Pancreas (tissue), 10 donors: ENCODE results near the gene DOK5. TPM values are rescaled to one million over a fixed set of nuclear protein-coding genes. Genes with fewer than 3 reads are reported as not detected.

Experiments
- ATAC-seq, 4 donors: fragments of 200-7000 bp; cut with Tn5 transposase; one replicate each; pipeline versions ENCODE4 v1.8.0 to v1.9.1; 2020; ENCODE audit warnings: mild to moderate bottlenecking in 4 of 4, moderate library complexity in 4 of 4
- DNase-seq, 6 donors: peaks; one replicate each; pipeline ENCODE4 v3.0.0-alpha.2; 2020
- FAIRE-seq: peaks from 2 replicates; lab custom pipeline; 2012; peaks lifted over from hg19 to GRCh38; lab: Jason Lieb, UNC
- H3K27ac ChIP-seq, 4 donors: fragments of 200-600 bp; sonication (generic); 1 replicate in 3 of 4; 2 replicates in 1 of 4; pipeline versions ENCODE4 v1.5.0 to v1.8.0; 2020
- H3K27me3 ChIP-seq, 4 donors: fragments of 200-600 bp; one replicate each; pipeline ENCODE4 v1.8.0; 2021
- H3K36me3 ChIP-seq, 3 donors: fragments of 200-600 bp; sonication (generic) in 1 of 3; one replicate each; pipeline versions ENCODE4 v1.5.0 to v1.8.0; 2020 to 2021
- H3K4me1 ChIP-seq, 3 donors: fragments of 200-600 bp; one replicate each; pipeline ENCODE4 v1.8.0; 2021
- H3K4me3 ChIP-seq, 4 donors: fragments of 200-600 bp; sonication (generic) in 2 of 4; one replicate each; pipeline versions ENCODE4 v1.5.0 to v1.8.0; 2020 to 2021
- H3K9me3 ChIP-seq, 4 donors: fragments of 200-600 bp; one replicate each; pipeline ENCODE4 v1.8.0; 2021
- WGBS, 2 donors: extraction: QIAGEN DNeasy Blood & Tissue Kit; methylation state at CpG; one replicate each; pipeline ENCODE4 v1.1.7; 2013; 5-methylcytosine and 5-hydroxymethylcytosine counted together
- intact Hi-C, 3 donors: fragments of 100-400 bp; cut with DNase I; formaldehyde crosslinking; loops; one replicate each; pipeline versions ENCODE4 v1.11.1 to v1.14.2; 2022
- polyA plus RNA-seq, 2 donors: library from polyadenylated mRNA; stranded (reverse); fragments of 200-250 nt; gene quantifications; one replicate each; pipeline ENCODE4 v1.2.3, GENCODE V29; 2013
- total RNA-seq, 6 donors: library from RNA; stranded (reverse); fragmentation: NEBNext Ultra II Directional in 4 of 6; extraction: Animal tissue kit (Norgen Biotek cat#: 25700) in 4 of 6; gene quantifications; one replicate each; pipeline versions ENCODE4 v1.2.1 to v1.2.4, GENCODE V29; 2021 to 2023
- TF ChIP-seq, protein P1 (sequence below), 4 donors: fragments of 200-600 bp; sonication (generic) in 3 of 4; IDR thresholded peaks; one replicate each; pipeline versions ENCODE4 v1.5.0 to v1.8.0; 2021; ENCODE audit warnings: antibody characterized with exemption in 4 of 4
- donor health status: healthy with polysubstance abuse.
- donor health status: DM: no; HTN: no; CAD: no; lungs with moderate emphysema.
- donor health status: DM: no; HTN: no; CAD: no.
- donor health status: control.
- donor health status: control.
- donor health status: Bipolar disorder and iron deficiency.
- donor health status: DM: yes; HTN: yes; CAD: no.
- donor health status: DM: no; HTN: no; CAD: no.
- donor health status: DM: no; HTN: no; CAD: no.
- donor health status: DM: yes; HTN: yes; CAD: no.

DOK5 gene
- total and polyA plus RNA-seq, 8 donors, result 0.24 to 1.2 (median 0.51) TPM

DNA sequence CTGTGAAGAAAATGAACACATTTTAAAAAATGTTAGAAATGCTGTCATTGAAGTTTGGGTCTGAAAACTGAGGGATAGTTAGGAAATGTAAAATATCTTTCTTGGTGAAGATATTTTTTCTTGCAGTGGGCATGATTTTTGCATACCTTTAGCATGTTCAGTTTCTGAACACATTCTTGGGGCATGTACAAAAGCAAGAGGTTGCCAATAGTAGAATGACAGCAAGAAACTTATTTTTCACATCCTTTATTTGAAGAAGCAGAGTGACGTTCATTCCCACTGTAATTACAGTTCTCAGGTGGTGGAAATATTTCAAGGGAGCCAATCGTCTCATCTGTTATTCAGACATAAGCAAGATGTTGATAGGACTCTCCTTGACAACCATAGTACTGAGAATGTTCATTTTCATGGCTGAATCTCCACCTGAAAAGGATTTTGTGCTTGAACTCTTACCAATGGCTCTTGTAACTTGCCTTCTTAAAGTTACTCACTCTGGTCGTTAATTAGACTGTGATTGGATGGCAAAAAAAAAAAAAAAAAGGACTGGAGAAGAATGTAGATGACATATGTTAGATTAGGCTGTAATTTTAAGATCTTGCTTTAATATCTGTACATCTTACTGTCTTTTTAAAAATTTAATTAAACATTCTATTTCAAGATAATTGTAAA, 74.4 kb downstream of the DOK5 start:
- intact Hi-C loops, result no loop called here
- TF ChIP-seq, protein P1, sequence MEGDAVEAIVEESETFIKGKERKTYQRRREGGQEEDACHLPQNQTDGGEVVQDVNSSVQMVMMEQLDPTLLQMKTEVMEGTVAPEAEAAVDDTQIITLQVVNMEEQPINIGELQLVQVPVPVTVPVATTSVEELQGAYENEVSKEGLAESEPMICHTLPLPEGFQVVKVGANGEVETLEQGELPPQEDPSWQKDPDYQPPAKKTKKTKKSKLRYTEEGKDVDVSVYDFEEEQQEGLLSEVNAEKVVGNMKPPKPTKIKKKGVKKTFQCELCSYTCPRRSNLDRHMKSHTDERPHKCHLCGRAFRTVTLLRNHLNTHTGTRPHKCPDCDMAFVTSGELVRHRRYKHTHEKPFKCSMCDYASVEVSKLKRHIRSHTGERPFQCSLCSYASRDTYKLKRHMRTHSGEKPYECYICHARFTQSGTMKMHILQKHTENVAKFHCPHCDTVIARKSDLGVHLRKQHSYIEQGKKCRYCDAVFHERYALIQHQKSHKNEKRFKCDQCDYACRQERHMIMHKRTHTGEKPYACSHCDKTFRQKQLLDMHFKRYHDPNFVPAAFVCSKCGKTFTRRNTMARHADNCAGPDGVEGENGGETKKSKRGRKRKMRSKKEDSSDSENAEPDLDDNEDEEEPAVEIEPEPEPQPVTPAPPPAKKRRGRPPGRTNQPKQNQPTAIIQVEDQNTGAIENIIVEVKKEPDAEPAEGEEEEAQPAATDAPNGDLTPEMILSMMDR (IDR thresholded peaks at IDR 0.05), result no peak
- H3K27me3 ChIP-seq, result no peaks in the 10 kb centered on the region
- no peak overlapping the region for H3K4me3 ChIP-seq
- no peaks in the 10 kb centered on the region for H3K36me3 ChIP-seq
- FAIRE-seq (no peak), ATAC-seq (no peak), DNase-seq (no peak)
- no peak overlapping the region for H3K27ac ChIP-seq
- WGBS, 2 donors, result 30 to 35% methylated on average over 3 of the region's 3 CpGs
- no peaks in the 10 kb centered on the region for H3K4me1 ChIP-seq
- no peaks in the 10 kb centered on the region for H3K9me3 ChIP-seq

DNA sequence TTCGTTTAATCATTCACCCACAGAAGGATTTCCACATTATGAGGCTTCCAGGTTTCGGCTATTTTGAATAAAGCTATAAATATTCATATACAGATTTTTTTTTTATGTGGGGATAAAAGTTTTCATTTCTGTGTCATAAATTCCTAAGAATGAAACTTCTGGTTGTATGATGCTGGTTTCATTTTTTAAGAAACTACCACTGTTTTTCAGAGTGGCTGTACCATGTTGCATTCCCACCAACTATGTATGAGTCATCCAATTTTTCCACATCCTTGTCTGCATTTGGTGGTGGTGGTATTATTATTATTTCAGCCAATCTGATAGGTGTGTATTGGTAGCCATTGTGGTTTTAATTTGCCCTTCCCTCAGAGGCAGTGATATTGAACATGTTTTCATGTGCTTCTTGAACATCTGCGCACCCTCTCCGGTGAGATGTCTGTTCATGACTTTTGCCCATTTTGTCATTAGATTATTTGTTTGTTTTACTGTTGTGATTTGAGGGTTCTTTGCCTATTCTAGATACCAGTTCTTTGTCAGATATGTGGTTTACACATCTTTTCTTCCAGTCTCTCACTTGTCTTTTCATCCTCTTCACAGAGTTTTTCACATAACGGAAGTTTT, 75.5 kb downstream of the DOK5 start:
- Histone ChIP-seq H3K36me3 (no peaks in the 10 kb centered on the region), H3K9me3 (no peaks in the 10 kb centered on the region), H3K4me1 (no peaks in the 10 kb centered on the region), H3K27ac (no peak overlapping the region), H3K27me3 (no peaks in the 10 kb centered on the region), H3K4me3 (no peak overlapping the region)
- WGBS, 2 donors, result 84 to 93% methylated on average over 5 of the region's 5 CpGs
- intact Hi-C loops, result no loop called here
- ATAC-seq, result no peak
- TF ChIP-seq, protein P1 (IDR thresholded peaks at IDR 0.05), result no peak
- no peak for DNase-seq
- FAIRE-seq, result no peak

DNA sequence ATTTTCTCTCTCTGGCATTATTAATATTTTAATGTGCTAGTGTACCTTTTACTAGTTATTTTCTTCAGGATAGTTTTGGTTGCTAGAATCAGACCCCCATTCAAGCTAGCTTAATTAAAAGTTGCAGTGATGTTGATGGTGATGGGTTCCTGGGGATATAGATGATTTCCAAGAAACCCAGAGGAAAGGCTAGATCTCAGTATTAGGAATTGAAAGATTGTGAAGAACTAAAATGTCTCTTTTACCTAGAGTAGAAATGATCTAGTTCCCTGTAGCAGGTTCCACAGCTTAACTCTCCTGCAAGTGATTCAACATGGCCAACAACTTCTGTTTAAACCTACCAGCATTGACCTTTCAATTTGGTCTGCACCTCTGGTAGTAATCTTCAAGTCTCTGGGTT, 78.6 kb downstream of the DOK5 start:
- Histone ChIP-seq H3K36me3 (no peaks in the 10 kb centered on the region), H3K4me3 (no peak overlapping the region), H3K9me3 (no peaks in the 10 kb centered on the region), H3K27ac (no peak overlapping the region), H3K27me3 (no peaks in the 10 kb centered on the region), H3K4me1 (no peaks in the 10 kb centered on the region)
- TF ChIP-seq, protein P1 (IDR thresholded peaks at IDR 0.05), result no peak
- DNase-seq (no peak), FAIRE-seq (no peak), ATAC-seq (no peak)
- intact Hi-C loops, result no loop called here

DNA sequence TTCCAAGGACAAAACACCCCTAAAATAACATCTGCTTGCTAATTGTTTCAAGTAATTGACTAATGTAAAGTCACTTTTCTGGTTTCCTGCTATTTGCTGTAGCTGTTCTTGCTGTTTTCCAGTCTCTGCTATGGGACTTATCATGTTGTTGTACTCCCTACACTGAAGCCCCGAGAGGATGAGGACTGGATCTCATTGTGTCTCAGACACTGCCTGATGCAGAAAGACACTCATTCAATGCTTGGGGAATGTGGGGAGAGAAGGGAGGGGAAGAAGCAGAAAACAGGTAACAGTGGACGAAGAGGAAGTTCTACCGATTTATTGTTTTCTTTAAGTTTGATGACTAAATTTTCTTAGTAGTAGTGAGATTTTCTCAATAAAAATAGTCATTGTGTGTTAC, 79.8 kb downstream of the DOK5 start:
- 69 to 71% methylated on average over 3 of the region's 3 CpGs for WGBS, 2 donors
- TF ChIP-seq, protein P1 (IDR thresholded peaks at IDR 0.05), result no peak
- H3K27ac ChIP-seq, result no peak overlapping the region
- intact Hi-C loops, result no loop called here
- H3K9me3 ChIP-seq, result no peaks in the 10 kb centered on the region
- DNase-seq, result no peak
- no peaks in the 10 kb centered on the region for H3K27me3 ChIP-seq
- FAIRE-seq, result no peak
- H3K4me3 ChIP-seq, result no peak overlapping the region
- ATAC-seq, result no peak
- H3K4me1 ChIP-seq, result no peaks in the 10 kb centered on the region
- H3K36me3 ChIP-seq, result no peaks in the 10 kb centered on the region

DNA sequence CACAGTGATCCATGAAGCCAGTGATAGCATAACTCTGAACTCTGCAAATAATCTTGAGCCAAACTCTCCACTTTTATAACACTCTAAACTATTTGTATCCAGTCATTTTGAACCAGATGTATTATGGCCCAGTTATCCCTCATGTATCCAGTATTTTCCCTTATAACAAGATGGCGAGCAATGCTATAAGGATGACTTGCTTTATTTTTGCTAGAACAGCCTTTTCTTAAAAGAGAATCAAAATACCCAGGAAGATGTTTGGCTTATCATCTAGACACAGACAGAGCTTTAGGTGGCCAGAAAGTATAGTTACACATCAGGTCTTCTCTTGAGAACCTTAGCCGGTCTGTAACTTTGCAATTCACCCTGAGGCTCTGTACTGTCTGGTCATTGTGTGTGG, 81.0 kb downstream of the DOK5 start:
- intact Hi-C loops, result no loop called here
- Histone ChIP-seq H3K27me3 (no peaks in the 10 kb centered on the region), H3K4me1 (no peaks in the 10 kb centered on the region), H3K27ac (no peak overlapping the region), H3K36me3 (no peaks in the 10 kb centered on the region), H3K4me3 (no peak overlapping the region), H3K9me3 (no peaks in the 10 kb centered on the region)
- DNase-seq (no peak), ATAC-seq (no peak), FAIRE-seq (no peak)
- TF ChIP-seq, protein P1 (IDR thresholded peaks at IDR 0.05), result no peak
- WGBS, 2 donors, result 89 to 92% methylated on average over 2 of the region's 2 CpGs
